AG09309 (cell line): ENCODE results near the gene UQCRQ.

Experiments
- DNase-seq: peaks from one replicate; pipeline ENCODE4 v3.0.0-alpha.2; 2010; ENCODE audit warnings: low read depth
- H3K4me3 ChIP-seq: 2 replicates; pipeline ENCODE4 v1.5.1; 2011; ENCODE audit warnings: mild to moderate bottlenecking, low read depth, low read length, moderate library complexity; ENCODE audit not compliant: control insufficient read depth
- TF ChIP-seq, protein P1 (sequence below): IDR thresholded peaks from 2 replicates; pipeline ENCODE4 v1.5.1; 2011; ENCODE audit warnings: mild to moderate bottlenecking, low read depth, low read length, inconsistent platforms; ENCODE audit not compliant: insufficient read depth, control insufficient read depth; ENCODE audit errors: missing control alignments

Gene UQCRQ

DNA sequence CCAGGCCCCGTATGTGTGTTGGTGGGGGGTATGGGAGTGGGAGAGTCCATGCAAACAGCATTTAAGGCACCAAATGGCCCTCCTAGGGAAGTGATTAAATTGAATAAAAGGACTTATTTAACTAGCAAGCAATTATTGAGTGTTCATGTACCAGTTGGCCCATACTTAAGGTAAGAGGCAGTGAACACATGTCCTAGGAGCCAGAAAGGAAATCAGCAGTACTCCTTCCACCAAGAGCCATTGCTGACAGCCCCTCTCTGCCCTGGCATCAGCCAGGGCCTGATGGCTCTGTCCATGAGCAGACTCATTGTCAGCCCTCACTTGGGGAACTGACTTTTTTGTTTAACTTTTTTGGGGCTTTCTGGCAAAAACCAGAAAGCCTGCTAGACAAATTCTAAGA is 25.5 kb upstream of the UQCRQ start:
- TF ChIP-seq, protein P1, sequence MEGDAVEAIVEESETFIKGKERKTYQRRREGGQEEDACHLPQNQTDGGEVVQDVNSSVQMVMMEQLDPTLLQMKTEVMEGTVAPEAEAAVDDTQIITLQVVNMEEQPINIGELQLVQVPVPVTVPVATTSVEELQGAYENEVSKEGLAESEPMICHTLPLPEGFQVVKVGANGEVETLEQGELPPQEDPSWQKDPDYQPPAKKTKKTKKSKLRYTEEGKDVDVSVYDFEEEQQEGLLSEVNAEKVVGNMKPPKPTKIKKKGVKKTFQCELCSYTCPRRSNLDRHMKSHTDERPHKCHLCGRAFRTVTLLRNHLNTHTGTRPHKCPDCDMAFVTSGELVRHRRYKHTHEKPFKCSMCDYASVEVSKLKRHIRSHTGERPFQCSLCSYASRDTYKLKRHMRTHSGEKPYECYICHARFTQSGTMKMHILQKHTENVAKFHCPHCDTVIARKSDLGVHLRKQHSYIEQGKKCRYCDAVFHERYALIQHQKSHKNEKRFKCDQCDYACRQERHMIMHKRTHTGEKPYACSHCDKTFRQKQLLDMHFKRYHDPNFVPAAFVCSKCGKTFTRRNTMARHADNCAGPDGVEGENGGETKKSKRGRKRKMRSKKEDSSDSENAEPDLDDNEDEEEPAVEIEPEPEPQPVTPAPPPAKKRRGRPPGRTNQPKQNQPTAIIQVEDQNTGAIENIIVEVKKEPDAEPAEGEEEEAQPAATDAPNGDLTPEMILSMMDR, result no peak
- H3K4me3 ChIP-seq, result no peak overlapping the region
- no peak for DNase-seq

DNA sequence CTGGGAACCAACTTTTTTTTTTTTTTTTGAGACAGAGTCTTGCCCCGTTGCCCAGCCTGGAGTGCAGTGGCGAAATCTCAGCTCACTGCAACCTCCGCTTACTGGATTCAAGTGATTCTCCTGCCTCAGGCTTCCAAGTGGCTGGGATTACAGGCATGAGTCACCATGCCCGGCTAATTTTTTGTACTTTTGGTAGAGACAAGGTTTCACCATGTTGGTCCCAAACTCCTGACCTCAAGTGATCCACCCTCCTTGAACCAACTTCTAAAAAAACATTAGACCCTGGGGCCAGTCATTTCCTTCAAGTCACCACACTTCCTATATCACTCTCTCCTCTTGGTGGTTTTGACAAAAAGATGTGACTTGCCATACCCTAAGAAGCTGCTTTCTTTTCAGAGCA is 25.1 kb upstream of the UQCRQ start:
- H3K4me3 ChIP-seq, result no peak overlapping the region
- peak; percentile 45 for DNase-seq
- TF ChIP-seq, protein P1, result no peak

GRCh38 chr5:132848270-132848669 is 18.2 kb upstream of the UQCRQ start:
- no peak overlapping the region for H3K4me3 ChIP-seq
- no peak for DNase-seq
- TF ChIP-seq, protein P1, result no peak

DNA sequence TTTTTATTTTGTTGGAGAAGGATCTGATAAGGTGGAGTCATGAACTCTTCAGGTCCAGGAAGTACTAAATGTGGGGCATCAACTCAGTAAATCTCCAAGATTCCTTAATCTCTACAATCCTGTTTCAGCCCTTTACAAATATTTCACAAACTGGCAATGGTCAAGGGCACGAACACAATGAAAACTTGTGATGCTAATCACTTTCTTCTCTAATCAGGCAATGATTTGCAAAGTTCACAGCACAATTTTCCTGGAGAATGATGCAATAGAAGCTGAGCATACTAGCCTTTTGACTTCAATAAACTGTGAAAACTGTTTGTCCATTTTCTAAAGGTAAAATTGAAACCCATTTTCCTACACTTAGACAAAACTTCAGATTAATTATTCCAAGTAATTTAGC is 17.1 kb upstream of the UQCRQ start:
- TF ChIP-seq, protein P1, result no peak
- no peak for DNase-seq
- H3K4me3 ChIP-seq, result no peak overlapping the region

- no peak overlapping the region for H3K4me3 ChIP-seq
- TF ChIP-seq, protein P1, result no peak
- no peak for DNase-seq
Measured at GRCh38 chr5:132850066-132850465, 16.4 kb upstream of the UQCRQ start.

DNA sequence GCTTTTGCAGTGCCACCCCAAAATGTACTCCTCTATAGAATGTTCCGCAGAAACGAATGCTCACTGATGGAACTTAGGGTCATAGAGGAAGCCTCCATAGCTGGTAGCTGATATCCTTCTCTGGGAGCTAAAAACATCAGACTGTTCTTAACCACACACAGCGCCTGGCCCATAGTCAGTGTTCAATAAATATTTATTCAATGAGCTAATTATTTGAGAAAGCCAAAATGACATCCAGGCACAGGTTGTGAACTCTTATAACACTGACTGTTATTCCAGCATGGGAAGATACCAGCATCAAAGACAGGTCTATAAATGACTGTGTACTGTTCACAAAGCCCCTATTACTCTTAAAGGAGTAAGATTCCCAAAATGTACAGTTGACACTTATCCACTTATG is 13.1 kb upstream of the UQCRQ start:
- no peak overlapping the region for H3K4me3 ChIP-seq
- DNase-seq, result no peak
- TF ChIP-seq, protein P1, result no peak

DNA sequence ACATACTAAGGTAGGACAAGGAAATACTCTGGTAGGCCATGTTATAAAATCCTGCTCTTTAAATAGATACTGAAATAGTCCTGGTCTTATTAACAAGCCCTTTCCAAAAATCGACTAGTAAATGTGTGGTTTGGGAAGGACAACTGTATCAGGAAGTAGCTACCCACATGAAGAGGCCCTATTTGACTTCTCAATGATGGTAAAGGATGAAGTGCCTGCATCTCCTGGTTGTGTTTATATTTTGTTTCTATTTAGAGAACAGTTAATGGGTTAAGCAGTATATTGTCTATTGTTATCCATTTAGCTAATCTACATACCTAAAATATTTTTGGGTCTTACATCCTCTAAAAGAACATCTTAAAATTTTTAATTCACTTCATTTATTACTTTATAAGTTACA is 12.7 kb upstream of the UQCRQ start:
- H3K4me3 ChIP-seq, result no peak overlapping the region
- TF ChIP-seq, protein P1, result no peak
- DNase-seq, result no peak
